Fibroblast of villous mesenchyme (primary cell): ENCODE data around the gene ITCH. TPM values are rescaled to one million over a fixed set of nuclear protein-coding genes. Genes with fewer than 3 reads are reported as not detected.

Experiments
- DNase-seq: peaks from one replicate; pipeline ENCODE4 v3.0.0-alpha.2; 2010; ENCODE audit warnings: low read depth
- H3K4me3 ChIP-seq: 2 replicates; pipeline ENCODE4 v1.5.1; 2011; ENCODE audit warnings: low read depth, mild to moderate bottlenecking, low read length
- total RNA-seq: library from RNA; depleted of rRNA; stranded (reverse); fragments of >200 nt; gene quantifications from 2 replicates; pipeline ENCODE4 v1.2.3, GENCODE V29; 2012
- TF ChIP-seq, protein P1 (sequence below): IDR thresholded peaks from 2 replicates; pipeline ENCODE4 v1.5.1; 2012; ENCODE audit warnings: low read depth, mild to moderate bottlenecking, low read length; ENCODE audit not compliant: insufficient read depth

Gene ITCH
- total RNA-seq, 1 donor = 88.9 TPM

DNA sequence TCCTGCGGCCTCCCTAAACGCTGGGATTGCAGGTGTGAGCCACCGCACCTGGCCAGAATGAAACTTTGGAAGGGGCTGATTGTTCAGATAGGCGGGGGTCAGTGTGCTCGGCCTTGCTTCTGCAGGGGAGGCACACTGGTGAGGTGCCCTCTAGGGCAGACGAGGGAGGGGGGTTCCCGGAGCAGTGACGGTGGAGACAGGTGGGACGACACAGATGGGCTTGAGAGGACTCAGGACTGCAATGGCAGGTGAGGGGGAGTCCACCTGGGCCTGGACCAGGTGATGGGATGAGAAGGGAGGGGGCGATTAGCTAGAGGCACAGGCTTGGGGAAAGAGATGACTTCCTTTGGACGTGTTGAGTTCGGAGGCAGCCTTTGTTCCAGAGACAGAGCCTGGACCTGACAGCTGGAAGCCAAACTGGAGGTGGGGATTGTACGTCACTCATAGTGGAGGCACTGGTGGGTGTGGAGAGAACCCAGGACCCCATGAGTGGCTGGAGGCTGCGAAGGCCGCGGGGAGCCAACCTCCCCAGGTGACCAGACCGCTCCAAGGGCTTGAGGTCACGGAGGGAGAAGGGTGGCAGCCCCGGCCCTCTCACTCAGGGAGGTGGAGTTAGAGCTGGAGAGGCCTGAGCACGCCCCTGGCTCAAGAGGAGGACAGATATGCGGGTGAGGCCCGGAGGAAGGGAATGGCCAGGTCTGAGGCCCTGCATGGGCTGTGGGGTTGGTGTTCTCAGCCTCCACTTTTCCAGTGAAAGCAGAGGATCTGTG, 185.0 kb downstream of the ITCH start:
- TF ChIP-seq, protein P1, sequence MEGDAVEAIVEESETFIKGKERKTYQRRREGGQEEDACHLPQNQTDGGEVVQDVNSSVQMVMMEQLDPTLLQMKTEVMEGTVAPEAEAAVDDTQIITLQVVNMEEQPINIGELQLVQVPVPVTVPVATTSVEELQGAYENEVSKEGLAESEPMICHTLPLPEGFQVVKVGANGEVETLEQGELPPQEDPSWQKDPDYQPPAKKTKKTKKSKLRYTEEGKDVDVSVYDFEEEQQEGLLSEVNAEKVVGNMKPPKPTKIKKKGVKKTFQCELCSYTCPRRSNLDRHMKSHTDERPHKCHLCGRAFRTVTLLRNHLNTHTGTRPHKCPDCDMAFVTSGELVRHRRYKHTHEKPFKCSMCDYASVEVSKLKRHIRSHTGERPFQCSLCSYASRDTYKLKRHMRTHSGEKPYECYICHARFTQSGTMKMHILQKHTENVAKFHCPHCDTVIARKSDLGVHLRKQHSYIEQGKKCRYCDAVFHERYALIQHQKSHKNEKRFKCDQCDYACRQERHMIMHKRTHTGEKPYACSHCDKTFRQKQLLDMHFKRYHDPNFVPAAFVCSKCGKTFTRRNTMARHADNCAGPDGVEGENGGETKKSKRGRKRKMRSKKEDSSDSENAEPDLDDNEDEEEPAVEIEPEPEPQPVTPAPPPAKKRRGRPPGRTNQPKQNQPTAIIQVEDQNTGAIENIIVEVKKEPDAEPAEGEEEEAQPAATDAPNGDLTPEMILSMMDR = no peak
- DNase-seq = no peak
- no peak overlapping the region for H3K4me3 ChIP-seq

DNA sequence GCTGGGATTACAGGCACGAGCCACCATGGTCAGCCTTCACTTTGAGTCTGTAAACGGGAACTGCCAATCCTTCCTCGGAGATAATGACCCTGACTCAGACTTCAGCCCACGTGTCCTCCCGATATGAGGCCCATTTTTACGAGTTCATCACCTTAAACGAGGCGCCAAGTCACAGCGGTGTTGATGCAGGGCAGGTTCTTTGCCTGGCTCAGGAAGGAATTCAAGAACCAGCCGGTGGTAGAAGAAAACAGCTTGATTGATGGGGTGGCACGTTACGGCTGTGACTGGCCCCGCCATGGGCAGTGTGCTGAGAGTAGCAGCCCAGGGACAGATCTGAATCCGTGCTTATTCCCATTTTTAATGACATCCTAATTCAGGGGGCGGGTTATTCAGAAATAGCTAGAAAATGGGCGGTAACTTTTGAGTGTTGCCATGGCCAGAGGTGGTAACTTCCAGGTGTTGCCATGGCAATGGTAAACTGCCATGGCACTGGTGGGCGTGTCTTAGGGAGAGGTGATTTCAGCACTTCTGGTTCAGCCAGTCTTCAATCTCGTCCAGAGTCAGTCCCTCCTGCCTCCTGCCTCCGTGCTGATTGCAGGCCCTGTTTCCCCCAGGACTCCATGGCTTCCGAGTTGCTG, 186.3 kb downstream of the ITCH start:
- H3K4me3 ChIP-seq = no peak overlapping the region
- TF ChIP-seq, protein P1 = no peak
- DNase-seq = no peak

DNA sequence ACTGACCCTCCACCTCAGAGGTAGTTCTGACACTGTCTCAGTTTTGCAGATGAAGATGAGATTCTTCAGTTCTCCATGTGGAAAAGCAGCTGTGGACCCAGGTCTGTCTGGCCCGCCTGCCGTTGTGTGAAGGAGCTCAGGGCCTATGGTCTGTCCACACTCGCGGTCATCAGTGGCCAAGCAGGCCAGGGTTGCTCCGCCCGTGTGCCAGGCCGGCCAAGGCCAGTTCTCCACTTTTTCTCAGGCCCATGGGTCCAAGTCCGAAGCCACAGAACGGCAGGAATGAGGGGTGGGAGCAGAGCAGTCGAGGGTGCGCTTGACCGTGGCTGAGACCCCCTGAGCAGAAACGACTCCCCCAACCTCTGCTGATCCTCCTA, 186.8 kb downstream of the ITCH start:
- DNase-seq = no peak
- TF ChIP-seq, protein P1 = no peak
- H3K4me3 ChIP-seq = no peak overlapping the region

DNA sequence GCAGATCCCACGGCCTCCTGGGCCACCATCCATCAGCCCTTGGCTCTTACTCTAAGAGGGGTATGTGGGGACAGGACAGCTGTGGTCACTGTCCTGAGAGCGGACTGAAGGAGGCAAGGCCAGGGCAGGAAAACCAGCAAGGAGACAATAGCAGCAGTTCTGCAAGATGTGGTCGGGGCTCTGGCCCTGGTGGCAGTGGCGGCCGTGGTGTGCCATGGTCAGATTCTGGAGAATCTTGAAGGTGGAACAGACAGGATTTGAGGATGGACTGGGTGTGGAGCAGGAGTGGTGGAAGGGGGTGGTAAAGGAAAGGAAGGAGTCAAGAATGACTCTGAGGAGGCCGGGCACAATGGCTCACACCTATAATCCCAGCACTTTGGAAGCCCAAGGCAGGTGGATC, 189.5 kb downstream of the ITCH start:
- H3K4me3 ChIP-seq = no peak overlapping the region
- TF ChIP-seq, protein P1 = no peak
- no peak for DNase-seq

DNA sequence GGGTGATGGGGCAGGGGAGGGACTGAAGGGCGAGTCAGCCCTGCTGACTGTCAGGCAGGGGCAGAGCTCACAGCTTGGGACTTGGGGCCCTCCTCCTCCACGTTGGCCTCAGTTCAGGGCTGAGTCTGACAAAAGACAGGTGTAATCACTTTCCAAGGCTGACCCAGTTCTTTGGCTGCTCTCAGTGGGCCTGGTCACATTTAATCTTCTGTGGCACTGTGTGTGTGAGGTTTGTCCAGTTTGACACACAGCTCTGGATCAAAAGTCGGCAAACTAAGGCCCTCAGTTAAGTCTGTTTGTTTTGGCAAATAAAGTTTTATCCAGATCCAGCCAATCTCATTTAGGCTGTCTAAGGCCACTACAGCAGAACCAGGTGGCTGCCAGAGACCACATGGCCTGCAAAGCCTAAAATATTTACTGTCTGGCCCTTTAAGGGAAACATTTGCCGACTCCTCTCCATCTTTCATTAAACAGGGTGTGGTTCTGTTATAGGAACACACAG, 190.3 kb downstream of the ITCH start:
- no peak overlapping the region for H3K4me3 ChIP-seq
- DNase-seq = no peak
- TF ChIP-seq, protein P1 = no peak

DNA sequence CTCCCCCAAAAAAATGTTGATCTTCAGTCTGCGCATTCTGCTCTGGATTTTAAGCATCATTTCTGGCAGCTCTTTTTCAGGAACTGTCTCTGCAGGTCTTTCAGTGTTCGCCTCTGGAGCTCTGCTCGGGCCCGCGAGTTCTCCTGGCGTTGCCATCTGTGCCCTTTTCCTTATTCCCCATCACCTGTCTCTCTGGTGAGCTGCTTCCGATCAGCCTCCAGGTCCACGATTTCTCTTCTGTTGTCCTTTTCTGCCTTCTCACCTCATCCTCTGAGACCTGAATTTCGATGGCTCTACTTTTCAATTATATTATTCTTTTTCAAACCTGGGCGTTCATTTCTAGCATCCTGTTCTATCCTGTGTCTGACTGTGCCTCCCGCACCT, 194.9 kb downstream of the ITCH start:
- no peak for DNase-seq

More for the DNA sequence above, 194.9 kb downstream of the ITCH start:
- TF ChIP-seq, protein P1 = no peak
- H3K4me3 ChIP-seq = peak overlapping the region; percentile 75
